H1 (cell line): Measurements from ENCODE around the gene SEMA4C. TPM values are rescaled to one million over a fixed set of nuclear protein-coding genes. Genes with fewer than 3 reads are reported as not detected.

ENCODE experiments used
- CTCF ChIA-PET: fragments of 300-600 bp; sonication (Branson Sonifier 250); formaldehyde crosslinking; loops from one replicate; lab custom pipeline; 2021; ENCODE audit not compliant: partially characterized antibody; lab: Charles Lee
- POLR2A ChIA-PET: fragments of 300-600 bp; sonication (Branson Sonifier 250); formaldehyde crosslinking; loops from one replicate; lab custom pipeline; 2021; ENCODE audit warnings: inconsistent platforms; ENCODE audit not compliant: partially characterized antibody; lab: Charles Lee
- DNase-seq, 2 experiments: peaks; one replicate each; pipeline versions ENCODE4 v3.0.0 to v3.0.0-alpha.2; 2010 to 2022; ENCODE audit warnings: low spot score in 2 of 2, low read depth in 1 of 2, mixed read lengths in 1 of 2
- FAIRE-seq: peaks from 2 replicates; lab custom pipeline; 2011; peaks lifted over from hg19 to GRCh38; lab: Jason Lieb, UNC
- H2AFZ ChIP-seq: 2 replicates; pipeline ENCODE4 v1.8.1; 2012; ENCODE audit warnings: low read length, inconsistent platforms
- H2AK5ac ChIP-seq: 2 replicates; pipeline ENCODE4 v1.6.1; 2013; ENCODE audit warnings: low read depth, low read length
- H2BK120ac ChIP-seq: replicated peaks from 2 replicates; pipeline ENCODE3; 2013; ENCODE audit warnings: low read depth, low read length, inconsistent platforms
- H2BK12ac ChIP-seq: 2 replicates; pipeline ENCODE4 v1.6.1; 2013; ENCODE audit warnings: low read depth, low read length
- H2BK15ac ChIP-seq: 2 replicates; pipeline ENCODE4 v1.6.1; 2013; ENCODE audit warnings: low read length
- H2BK20ac ChIP-seq: 2 replicates; pipeline ENCODE4 v1.6.1; 2013; ENCODE audit warnings: low read length
- H2BK5ac ChIP-seq: 2 replicates; pipeline ENCODE4 v1.6.1; 2013; ENCODE audit warnings: low read depth, low read length
- H3K14ac ChIP-seq: 2 replicates; pipeline ENCODE4 v1.6.1; 2013; ENCODE audit warnings: inconsistent platforms; ENCODE audit not compliant: insufficient read length
- H3K18ac ChIP-seq: 2 replicates; pipeline ENCODE4 v1.6.1; 2013; ENCODE audit warnings: low read length; ENCODE audit errors: extremely low read depth
- H3K23ac ChIP-seq: 2 replicates; pipeline ENCODE4 v1.6.1; 2013; ENCODE audit warnings: inconsistent platforms; ENCODE audit not compliant: insufficient read length
- H3K23me2 ChIP-seq: 2 replicates; pipeline ENCODE4 v1.6.1; 2013; ENCODE audit warnings: low read depth, low read length
- H3K27ac ChIP-seq: 2 replicates; pipeline ENCODE4 v1.6.1; 2011; ENCODE audit warnings: low read depth, low read length, inconsistent platforms
- H3K27me3 ChIP-seq, 4 experiments: replicated peaks in 1 of 4; 1 replicate in 1 of 4; 2 replicates in 3 of 4; pipeline versions ENCODE4 v1.6.1 to v1.8.1; 2011 to 2013; ENCODE audit warnings: low read length in 3 of 4, mild to moderate bottlenecking in 3 of 4, inconsistent platforms in 2 of 4, mixed read lengths in 2 of 4, moderate library complexity in 1 of 4; ENCODE audit not compliant: control insufficient read depth in 3 of 4, insufficient read depth in 3 of 4; ENCODE audit errors: extremely low read depth in 1 of 4
- H3K36me3 ChIP-seq, 4 experiments: 2 replicates each; pipeline versions ENCODE4 v1.6.1 to v1.8.1; 2011 to 2013; ENCODE audit warnings: mild to moderate bottlenecking in 4 of 4, low read length in 3 of 4, moderate library complexity in 2 of 4, control low read depth in 1 of 4, inconsistent platforms in 1 of 4; ENCODE audit not compliant: insufficient read depth in 4 of 4, control insufficient read depth in 2 of 4
- H3K4ac ChIP-seq: replicated peaks from 2 replicates; pipeline ENCODE3; 2013; ENCODE audit warnings: low read length, low read depth, mixed read lengths, inconsistent platforms; ENCODE audit not compliant: insufficient read length
- H3K4me1 ChIP-seq, 4 experiments: replicated peaks in 1 of 4; 1 replicate in 1 of 4; 2 replicates in 3 of 4; pipeline versions ENCODE4 v1.6.1 to v1.8.1; 2011 to 2013; ENCODE audit warnings: low read length in 3 of 4, inconsistent platforms in 2 of 4, mixed read lengths in 1 of 4; ENCODE audit not compliant: insufficient read depth in 4 of 4, control insufficient read depth in 3 of 4
- H3K4me2 ChIP-seq, 2 experiments: 2 replicates each; pipeline versions ENCODE4 v1.6.1 to v1.8.1; 2011 to 2013; ENCODE audit warnings: low read depth in 2 of 2, low read length in 2 of 2, control low read depth in 1 of 2, inconsistent platforms in 1 of 2, mild to moderate bottlenecking in 1 of 2; ENCODE audit not compliant: insufficient read depth in 1 of 2
- H3K4me3 ChIP-seq, 4 experiments: fragments of 200-600, 300-600 bp in 1 of 4; sonication (generic), shearing (Covaris generic), sonication (Bioruptor Twin) in 1 of 4; 2 replicates each; pipeline versions ENCODE4 v1.5.1 to v1.8.1; 2011 to 2016; ENCODE audit warnings: low read length in 4 of 4, low read depth in 3 of 4, control low read depth in 2 of 4, inconsistent platforms in 2 of 4, mild to moderate bottlenecking in 2 of 4, mixed read lengths in 1 of 4, moderate library complexity in 1 of 4; ENCODE audit not compliant: insufficient read depth in 2 of 4; ENCODE audit errors: extremely low read depth in 1 of 4
- H3K56ac ChIP-seq: replicated peaks from 2 replicates; pipeline ENCODE3; 2013; ENCODE audit warnings: low read depth, mild to moderate bottlenecking, mixed read lengths, low read length, inconsistent platforms; ENCODE audit not compliant: insufficient read length
- H3K79me1 ChIP-seq: 2 replicates; pipeline ENCODE4 v1.6.1; 2013; ENCODE audit warnings: low read depth, low read length, control low read depth
- H3K79me2 ChIP-seq, 2 experiments: 2 replicates each; pipeline versions ENCODE4 v1.6.1 to v1.8.1; 2012 to 2013; ENCODE audit warnings: low read length in 2 of 2, mild to moderate bottlenecking in 2 of 2, inconsistent platforms in 1 of 2; ENCODE audit not compliant: insufficient read depth in 2 of 2, control insufficient read depth in 1 of 2
- H3K9ac ChIP-seq, 4 experiments: replicated peaks in 1 of 4; 1 replicate in 1 of 4; 2 replicates in 3 of 4; pipeline versions ENCODE4 v1.6.1 to v1.8.1; 2011 to 2013; ENCODE audit warnings: low read depth in 3 of 4, low read length in 3 of 4, control low read depth in 2 of 4, mild to moderate bottlenecking in 2 of 4, moderate library complexity in 2 of 4, inconsistent platforms in 1 of 4; ENCODE audit errors: extremely low read depth in 1 of 4
- H3K9me3 ChIP-seq, 2 experiments: 2 replicates each; pipeline versions ENCODE4 v1.6.1 to v1.8.1; 2012 to 2013; ENCODE audit warnings: mild to moderate bottlenecking in 2 of 2, moderate library complexity in 2 of 2, control low read depth in 1 of 2, inconsistent platforms in 1 of 2, low read depth in 1 of 2, low read length in 1 of 2, mixed read lengths in 1 of 2; ENCODE audit not compliant: insufficient read depth in 2 of 2
- H4K20me1 ChIP-seq, 2 experiments: replicated peaks in 1 of 2; 2 replicates each; pipeline versions ENCODE3 to v1.8.1; 2011 to 2013; ENCODE audit warnings: inconsistent platforms in 2 of 2, low read length in 2 of 2, mild to moderate bottlenecking in 1 of 2; ENCODE audit not compliant: insufficient read depth in 2 of 2, control insufficient read depth in 1 of 2
- H4K5ac ChIP-seq: 2 replicates; pipeline ENCODE4 v1.6.1; 2013; ENCODE audit warnings: low read length, low read depth, mixed read lengths, inconsistent platforms; ENCODE audit not compliant: insufficient read length
- H4K8ac ChIP-seq: 2 replicates; pipeline ENCODE4 v1.8.0; 2013; ENCODE audit warnings: mild to moderate bottlenecking, moderate library complexity, low read length, inconsistent platforms; ENCODE audit not compliant: insufficient read depth; ENCODE audit errors: extremely low read depth
- H4K91ac ChIP-seq: replicated peaks from 2 replicates; pipeline ENCODE3; 2013; ENCODE audit warnings: low read length, mixed read lengths, inconsistent platforms; ENCODE audit not compliant: insufficient read length
- BRCA1 ChIP-seq: IDR thresholded peaks from 2 replicates; pipeline ENCODE4 v1.6.1; 2012; ENCODE audit warnings: low read depth, low read length, improper control_type of control experiment
- CHD2 ChIP-seq: IDR thresholded peaks from 2 replicates; pipeline ENCODE4 v1.6.1; 2012; ENCODE audit warnings: low read length, improper control_type of control experiment
- EZH2 ChIP-seq: fragments of 200-600 bp; sonication (generic); IDR thresholded peaks from 2 replicates; pipeline ENCODE4 v1.7.1; 2012; ENCODE audit warnings: low read depth, mild to moderate bottlenecking, moderate library complexity, low read length, inconsistent platforms; ENCODE audit not compliant: severe bottlenecking
- HDAC2 ChIP-seq, 2 experiments: fragments of 300-600 bp in 1 of 2; sonication (generic) in 1 of 2; IDR thresholded peaks; 2 replicates each; pipeline ENCODE4 v1.6.1; 2011 to 2012; ENCODE audit warnings: low read depth in 2 of 2, low read length in 2 of 2, mild to moderate bottlenecking in 2 of 2, moderate library complexity in 2 of 2, borderline replicate concordance in 1 of 2, inconsistent platforms in 1 of 2
- JUND ChIP-seq: IDR thresholded peaks from 2 replicates; pipeline ENCODE4 v1.6.1; 2011; ENCODE audit warnings: mild to moderate bottlenecking, improper control_type of control experiment, low read length
- KDM5A ChIP-seq: fragments of 200-600 bp; IDR thresholded peaks from 2 replicates; pipeline ENCODE4 v1.7.1; 2012; ENCODE audit warnings: mild to moderate bottlenecking, low read length, inconsistent platforms, mixed read lengths
- NANOG ChIP-seq: IDR thresholded peaks from 2 replicates; pipeline ENCODE4 v1.6.1; 2011; ENCODE audit warnings: low read length, low read depth, mild to moderate bottlenecking, inconsistent platforms; ENCODE audit not compliant: insufficient read depth, poor library complexity, severe bottlenecking
- POU5F1 ChIP-seq: IDR thresholded peaks from 2 replicates; pipeline ENCODE4 v1.6.1; 2011; ENCODE audit warnings: low read depth, mild to moderate bottlenecking, low read length, moderate library complexity
- SAP30 ChIP-seq: fragments of 300-600 bp; sonication (generic); IDR thresholded peaks from 2 replicates; pipeline ENCODE4 v1.7.1; 2012; ENCODE audit warnings: low read length, moderate library complexity, mild to moderate bottlenecking, inconsistent platforms; ENCODE audit not compliant: insufficient read depth, insufficient replicate concordance
- SIRT6 ChIP-seq: IDR thresholded peaks from one replicate; pipeline ENCODE4 v1.7.1; 2012; ENCODE audit warnings: low read length, inconsistent platforms
- YY1 ChIP-seq: IDR thresholded peaks from 2 replicates; pipeline ENCODE4 v1.6.1; 2011; ENCODE audit warnings: low read depth, mild to moderate bottlenecking, low read length
- WGBS, 2 experiments: shearing (Covaris generic) in 1 of 2; methylation state at CpG; one replicate each; pipeline versions ENCODE4 v1.1.6 to v1.1.7; 2013 to 2015; ENCODE audit warnings: low lambda C conversion rate in 2 of 2, mixed read lengths in 2 of 2, inconsistent platforms in 1 of 2, low coverage in 1 of 2, missing lambda C conversion rate in 1 of 2; ENCODE audit not compliant: insufficient replicate concordance in 2 of 2, insufficient coverage in 1 of 2, insufficient read length in 1 of 2; ENCODE audit errors: extremely low coverage in 1 of 2, missing lambda C conversion rate in 1 of 2; 5-methylcytosine and 5-hydroxymethylcytosine counted together
- polyA plus RNA-seq, 7 experiments: library from polyadenylated mRNA; depleted of rRNA in 3 of 7; stranded (reverse) in 5 of 7; unstranded in 2 of 7; fragments of >200 nt in 5 of 7; fragments of 200-250 nt in 2 of 7; gene quantifications; 1 replicate in 5 of 7; 2 replicates in 1 of 7; 4 replicates in 1 of 7; pipeline versions ENCODE4 v1.2.1 to v1.2.3, GENCODE V29; 2011 to 2013; ENCODE audit warnings: missing spikeins in 2 of 7, mixed read lengths in 2 of 7
- total RNA-seq: library from RNA; stranded (reverse); fragmentation: NEBNext Ultra II Directional; extraction: Animal tissue kit (Norgen Biotek cat#: 25700); gene quantifications from 2 replicates; pipeline ENCODE4 v1.2.1, GENCODE V29; 2021

The SEMA4C gene
- total and polyA plus RNA-seq, 2 of the 8 experiments (the other 6 are each of a cell fraction or from before 2014, with no cell fraction given), result 47.5 to 67.3 TPM

DNA sequence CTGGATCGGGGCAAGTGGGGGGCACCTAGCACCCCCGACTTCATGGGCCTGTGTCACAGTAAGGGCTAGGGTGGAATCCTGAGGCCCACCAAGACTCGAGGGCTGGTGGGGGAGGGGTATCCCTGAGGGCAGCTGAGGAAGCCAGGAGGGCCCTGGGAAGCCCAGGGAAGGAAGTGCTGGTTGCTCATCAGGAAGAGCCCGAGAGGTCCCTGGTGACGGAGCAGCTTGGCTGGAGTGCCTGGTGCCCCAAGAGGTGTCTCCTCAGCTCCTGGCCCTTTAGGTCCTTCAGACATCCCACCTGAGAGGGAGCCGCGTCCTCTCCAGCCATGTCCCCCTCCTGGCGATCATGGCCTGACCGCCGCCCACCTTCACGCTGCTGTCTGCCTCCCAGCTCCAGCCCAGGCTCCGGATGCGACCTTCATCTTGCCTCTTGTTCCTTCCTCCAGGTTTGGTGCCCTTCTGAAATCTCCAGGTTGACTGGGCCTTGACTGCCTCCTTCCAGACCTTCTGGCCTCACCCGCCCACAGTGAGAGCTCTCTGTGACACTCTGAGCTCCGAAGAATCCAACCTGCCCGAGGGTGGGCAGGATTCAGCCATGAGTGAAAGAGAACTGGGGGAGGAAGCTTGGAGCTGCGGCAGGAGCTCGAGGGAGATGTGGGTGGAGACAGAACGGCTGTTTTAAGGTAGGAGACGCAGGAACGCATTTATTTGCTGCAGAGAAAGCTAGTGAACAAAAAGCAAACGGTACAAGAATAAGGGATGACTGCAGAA is 42.7 kb upstream of the SEMA4C start:
- H3K4me2 ChIP-seq, result no peak overlapping the region
- no peak for TF ChIP-seq JUND
- TF ChIP-seq POU5F1, result no peak
- TF ChIP-seq YY1, result no peak
- TF ChIP-seq HDAC2 (IDR thresholded peaks at IDR 0.05; ENCODE audit: borderline replicate concordance in 1 of 2, low read depth in 2 of 2, low read length in 2 of 2), result no peak
- no peak for TF ChIP-seq SAP30
- no peak for TF ChIP-seq EZH2
- no peak for TF ChIP-seq NANOG
- no peak for TF ChIP-seq BRCA1
- TF ChIP-seq CHD2, result no peak
- TF ChIP-seq KDM5A, result no peak
- no peak for TF ChIP-seq SIRT6

More for the DNA sequence above, 42.7 kb upstream of the SEMA4C start:
- Histone ChIP-seq H2BK5ac (peak overlapping the region; percentile 44; the same call in 1 of the 2 replicates), H3K23ac (no peak overlapping the region), H3K27me3 (peaks cover 0 to 2% (median 0%) of the 10 kb centered on the region in 4 experiments; a peak in 2 of 7 replicates), H3K79me1 (no peaks in the 10 kb centered on the region), H4K8ac (peak overlapping the region; percentile 84), H2BK12ac (peak overlapping the region; percentile 75; the same call in 1 of the 2 replicates), H3K56ac (no peak overlapping the region), H3K79me2 (no peaks in the 10 kb centered on the region), H2AK5ac (no peak overlapping the region), H2BK120ac (no peak overlapping the region), H3K14ac (no peak overlapping the region), H3K27ac (no peak overlapping the region), H3K9me3 (no peaks in the 10 kb centered on the region; a peak in 1 of 4 replicates), H2AFZ (0 out of 2 replicates have a peak overlapping the region, but pooled peaks have one; percentile 25), H4K20me1 (no peaks in the 10 kb centered on the region), H2BK20ac (peak overlapping the region; percentile 80), H3K23me2 (no peaks in the 10 kb centered on the region), H3K4ac (peak overlapping the region; percentile 44), H4K91ac (peak overlapping the region; percentile 32), H4K5ac (no peak overlapping the region), H3K4me1 (peaks cover 0 to 19% (median 14%) of the 10 kb centered on the region in 4 experiments; a peak in 6 of 7 replicates), H3K36me3 (no peaks in the 10 kb centered on the region), H3K9ac (no peak overlapping the region), H3K18ac (peak overlapping the region; percentile 71), H2BK15ac (peak overlapping the region; percentile 72; the same call in 1 of the 2 replicates), H3K4me3 (no peak overlapping the region)
- CTCF ChIA-PET, result interaction anchor here (0.8 to 3.3 kb wide), 8 partner anchors 9 to 55 kb away, joined by 3 to 15 read pairs (median 4); partner anchors contain the start of gene ANKRD39
- POLR2A ChIA-PET, result interaction anchor here (1.1 to 2.1 kb wide), 5 partner anchors 9 to 72 kb away, joined by 3 to 9 read pairs (median 3); partner anchors contain the start of gene ANKRD39
- DNase-seq (no peak), FAIRE-seq (no peak)
- WGBS, 2 experiments, result 90% methylated on average over 20 of the region's 22 CpGs; no CpG with 5 or more reads in 1 of the 2 experiments
